ENCODE measurements around the gene LRIG1. TPM values are rescaled to one million over a fixed set of nuclear protein-coding genes. Genes with fewer than 3 reads are reported as not detected.

LRIG1 gene
- total and polyA plus RNA-seq, 9 of the 15 experiments (the other 6 are each of a cell fraction or from before 2014, with no cell fraction given), result 0.05 to 0.38 (median 0.13) TPM; not detected in 3

DNA sequence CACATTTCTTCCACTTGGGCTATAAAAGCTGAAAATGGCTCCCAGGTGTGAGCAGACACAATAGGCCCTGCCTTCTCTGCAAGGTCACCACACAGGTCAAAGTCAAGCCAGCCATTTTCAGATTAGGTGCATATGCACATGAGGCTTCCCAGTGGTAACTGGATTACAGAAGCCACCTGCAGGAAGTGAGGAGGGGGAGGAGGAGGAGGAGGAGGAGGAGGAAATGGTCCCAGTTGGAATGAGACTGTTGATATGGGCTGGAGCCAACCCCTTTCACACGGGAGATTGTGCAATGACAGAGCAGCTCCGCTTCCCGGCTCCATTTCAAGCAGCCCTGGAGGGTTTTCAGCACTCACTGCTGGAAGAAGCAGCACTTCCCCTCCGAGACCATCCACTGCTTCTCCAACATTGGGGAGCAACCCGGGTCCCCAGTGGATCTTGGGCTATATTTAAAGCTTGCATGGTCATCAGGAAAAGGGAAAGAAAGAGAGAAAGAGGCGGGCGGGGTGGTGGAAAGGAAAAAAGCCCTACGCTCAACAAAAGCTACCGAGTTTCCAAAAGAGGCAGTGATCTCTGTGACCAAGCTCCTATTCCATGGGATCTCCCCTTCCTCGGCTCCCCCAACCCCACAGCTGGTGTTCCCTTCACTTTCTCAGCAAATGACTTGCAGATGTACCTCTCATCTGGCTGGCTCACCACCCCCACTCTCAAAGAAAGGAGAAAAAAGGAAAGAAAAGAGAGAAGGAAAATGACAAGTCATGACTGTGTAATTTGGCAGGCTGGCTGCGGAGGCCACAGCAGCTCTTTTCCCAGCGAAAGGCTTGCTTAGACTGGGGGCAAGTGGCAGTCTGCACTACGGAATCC is 58.3 kb downstream of the LRIG1 start (continued):
- TF ChIP-seq, protein P1, sequence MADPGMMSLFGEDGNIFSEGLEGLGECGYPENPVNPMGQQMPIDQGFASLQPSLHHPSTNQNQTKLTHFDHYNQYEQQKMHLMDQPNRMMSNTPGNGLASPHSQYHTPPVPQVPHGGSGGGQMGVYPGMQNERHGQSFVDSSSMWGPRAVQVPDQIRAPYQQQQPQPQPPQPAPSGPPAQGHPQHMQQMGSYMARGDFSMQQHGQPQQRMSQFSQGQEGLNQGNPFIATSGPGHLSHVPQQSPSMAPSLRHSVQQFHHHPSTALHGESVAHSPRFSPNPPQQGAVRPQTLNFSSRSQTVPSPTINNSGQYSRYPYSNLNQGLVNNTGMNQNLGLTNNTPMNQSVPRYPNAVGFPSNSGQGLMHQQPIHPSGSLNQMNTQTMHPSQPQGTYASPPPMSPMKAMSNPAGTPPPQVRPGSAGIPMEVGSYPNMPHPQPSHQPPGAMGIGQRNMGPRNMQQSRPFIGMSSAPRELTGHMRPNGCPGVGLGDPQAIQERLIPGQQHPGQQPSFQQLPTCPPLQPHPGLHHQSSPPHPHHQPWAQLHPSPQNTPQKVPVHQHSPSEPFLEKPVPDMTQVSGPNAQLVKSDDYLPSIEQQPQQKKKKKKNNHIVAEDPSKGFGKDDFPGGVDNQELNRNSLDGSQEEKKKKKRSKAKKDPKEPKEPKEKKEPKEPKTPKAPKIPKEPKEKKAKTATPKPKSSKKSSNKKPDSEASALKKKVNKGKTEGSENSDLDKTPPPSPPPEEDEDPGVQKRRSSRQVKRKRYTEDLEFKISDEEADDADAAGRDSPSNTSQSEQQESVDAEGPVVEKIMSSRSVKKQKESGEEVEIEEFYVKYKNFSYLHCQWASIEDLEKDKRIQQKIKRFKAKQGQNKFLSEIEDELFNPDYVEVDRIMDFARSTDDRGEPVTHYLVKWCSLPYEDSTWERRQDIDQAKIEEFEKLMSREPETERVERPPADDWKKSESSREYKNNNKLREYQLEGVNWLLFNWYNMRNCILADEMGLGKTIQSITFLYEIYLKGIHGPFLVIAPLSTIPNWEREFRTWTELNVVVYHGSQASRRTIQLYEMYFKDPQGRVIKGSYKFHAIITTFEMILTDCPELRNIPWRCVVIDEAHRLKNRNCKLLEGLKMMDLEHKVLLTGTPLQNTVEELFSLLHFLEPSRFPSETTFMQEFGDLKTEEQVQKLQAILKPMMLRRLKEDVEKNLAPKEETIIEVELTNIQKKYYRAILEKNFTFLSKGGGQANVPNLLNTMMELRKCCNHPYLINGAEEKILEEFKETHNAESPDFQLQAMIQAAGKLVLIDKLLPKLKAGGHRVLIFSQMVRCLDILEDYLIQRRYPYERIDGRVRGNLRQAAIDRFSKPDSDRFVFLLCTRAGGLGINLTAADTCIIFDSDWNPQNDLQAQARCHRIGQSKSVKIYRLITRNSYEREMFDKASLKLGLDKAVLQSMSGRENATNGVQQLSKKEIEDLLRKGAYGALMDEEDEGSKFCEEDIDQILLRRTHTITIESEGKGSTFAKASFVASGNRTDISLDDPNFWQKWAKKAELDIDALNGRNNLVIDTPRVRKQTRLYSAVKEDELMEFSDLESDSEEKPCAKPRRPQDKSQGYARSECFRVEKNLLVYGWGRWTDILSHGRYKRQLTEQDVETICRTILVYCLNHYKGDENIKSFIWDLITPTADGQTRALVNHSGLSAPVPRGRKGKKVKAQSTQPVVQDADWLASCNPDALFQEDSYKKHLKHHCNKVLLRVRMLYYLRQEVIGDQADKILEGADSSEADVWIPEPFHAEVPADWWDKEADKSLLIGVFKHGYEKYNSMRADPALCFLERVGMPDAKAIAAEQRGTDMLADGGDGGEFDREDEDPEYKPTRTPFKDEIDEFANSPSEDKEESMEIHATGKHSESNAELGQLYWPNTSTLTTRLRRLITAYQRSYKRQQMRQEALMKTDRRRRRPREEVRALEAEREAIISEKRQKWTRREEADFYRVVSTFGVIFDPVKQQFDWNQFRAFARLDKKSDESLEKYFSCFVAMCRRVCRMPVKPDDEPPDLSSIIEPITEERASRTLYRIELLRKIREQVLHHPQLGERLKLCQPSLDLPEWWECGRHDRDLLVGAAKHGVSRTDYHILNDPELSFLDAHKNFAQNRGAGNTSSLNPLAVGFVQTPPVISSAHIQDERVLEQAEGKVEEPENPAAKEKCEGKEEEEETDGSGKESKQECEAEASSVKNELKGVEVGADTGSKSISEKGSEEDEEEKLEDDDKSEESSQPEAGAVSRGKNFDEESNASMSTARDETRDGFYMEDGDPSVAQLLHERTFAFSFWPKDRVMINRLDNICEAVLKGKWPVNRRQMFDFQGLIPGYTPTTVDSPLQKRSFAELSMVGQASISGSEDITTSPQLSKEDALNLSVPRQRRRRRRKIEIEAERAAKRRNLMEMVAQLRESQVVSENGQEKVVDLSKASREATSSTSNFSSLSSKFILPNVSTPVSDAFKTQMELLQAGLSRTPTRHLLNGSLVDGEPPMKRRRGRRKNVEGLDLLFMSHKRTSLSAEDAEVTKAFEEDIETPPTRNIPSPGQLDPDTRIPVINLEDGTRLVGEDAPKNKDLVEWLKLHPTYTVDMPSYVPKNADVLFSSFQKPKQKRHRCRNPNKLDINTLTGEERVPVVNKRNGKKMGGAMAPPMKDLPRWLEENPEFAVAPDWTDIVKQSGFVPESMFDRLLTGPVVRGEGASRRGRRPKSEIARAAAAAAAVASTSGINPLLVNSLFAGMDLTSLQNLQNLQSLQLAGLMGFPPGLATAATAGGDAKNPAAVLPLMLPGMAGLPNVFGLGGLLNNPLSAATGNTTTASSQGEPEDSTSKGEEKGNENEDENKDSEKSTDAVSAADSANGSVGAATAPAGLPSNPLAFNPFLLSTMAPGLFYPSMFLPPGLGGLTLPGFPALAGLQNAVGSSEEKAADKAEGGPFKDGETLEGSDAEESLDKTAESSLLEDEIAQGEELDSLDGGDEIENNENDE (IDR thresholded peaks at IDR 0.05; ENCODE audit: low read depth, low read length), result no peak
- TF ChIP-seq, protein P2, sequence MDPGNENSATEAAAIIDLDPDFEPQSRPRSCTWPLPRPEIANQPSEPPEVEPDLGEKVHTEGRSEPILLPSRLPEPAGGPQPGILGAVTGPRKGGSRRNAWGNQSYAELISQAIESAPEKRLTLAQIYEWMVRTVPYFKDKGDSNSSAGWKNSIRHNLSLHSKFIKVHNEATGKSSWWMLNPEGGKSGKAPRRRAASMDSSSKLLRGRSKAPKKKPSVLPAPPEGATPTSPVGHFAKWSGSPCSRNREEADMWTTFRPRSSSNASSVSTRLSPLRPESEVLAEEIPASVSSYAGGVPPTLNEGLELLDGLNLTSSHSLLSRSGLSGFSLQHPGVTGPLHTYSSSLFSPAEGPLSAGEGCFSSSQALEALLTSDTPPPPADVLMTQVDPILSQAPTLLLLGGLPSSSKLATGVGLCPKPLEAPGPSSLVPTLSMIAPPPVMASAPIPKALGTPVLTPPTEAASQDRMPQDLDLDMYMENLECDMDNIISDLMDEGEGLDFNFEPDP (CRISPR knock-in tag; IDR thresholded peaks at IDR 0.05), result no peak
- TF ChIP-seq CEBPB (tag; IDR thresholded peaks at IDR 0.05), result peak; percentile 91
- TF ChIP-seq, protein P3, sequence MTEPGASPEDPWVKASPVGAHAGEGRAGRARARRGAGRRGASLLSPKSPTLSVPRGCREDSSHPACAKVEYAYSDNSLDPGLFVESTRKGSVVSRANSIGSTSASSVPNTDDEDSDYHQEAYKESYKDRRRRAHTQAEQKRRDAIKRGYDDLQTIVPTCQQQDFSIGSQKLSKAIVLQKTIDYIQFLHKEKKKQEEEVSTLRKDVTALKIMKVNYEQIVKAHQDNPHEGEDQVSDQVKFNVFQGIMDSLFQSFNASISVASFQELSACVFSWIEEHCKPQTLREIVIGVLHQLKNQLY (CRISPR knock-in tag; conservative IDR thresholded peaks at IDR 0.05), result no peak
- TF ChIP-seq EP300 (IDR thresholded peaks at IDR 0.05; ENCODE audit: low read length), result no peak
- TF ChIP-seq PYGO2 (tag; IDR thresholded peaks at IDR 0.05), result no peak
- no peak for TF ChIP-seq PHF8 (IDR thresholded peaks at IDR 0.05; ENCODE audit: borderline replicate concordance, low read length)
- no peak for TF ChIP-seq KDM2B (CRISPR knock-in tag; IDR thresholded peaks at IDR 0.05)
- TF ChIP-seq, protein P4, sequence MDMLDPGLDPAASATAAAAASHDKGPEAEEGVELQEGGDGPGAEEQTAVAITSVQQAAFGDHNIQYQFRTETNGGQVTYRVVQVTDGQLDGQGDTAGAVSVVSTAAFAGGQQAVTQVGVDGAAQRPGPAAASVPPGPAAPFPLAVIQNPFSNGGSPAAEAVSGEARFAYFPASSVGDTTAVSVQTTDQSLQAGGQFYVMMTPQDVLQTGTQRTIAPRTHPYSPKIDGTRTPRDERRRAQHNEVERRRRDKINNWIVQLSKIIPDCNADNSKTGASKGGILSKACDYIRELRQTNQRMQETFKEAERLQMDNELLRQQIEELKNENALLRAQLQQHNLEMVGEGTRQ (CRISPR knock-in tag; IDR thresholded peaks at IDR 0.05), result no peak
- no peak for TF ChIP-seq ILF3 (IDR thresholded peaks at IDR 0.05; ENCODE audit: borderline replicate concordance)
- TF ChIP-seq ZNF780A (CRISPR knock-in tag; IDR thresholded peaks at IDR 0.05), result no peak
